ENCODE results near the gene HNRNPH1. TPM values are rescaled to one million over a fixed set of nuclear protein-coding genes. Genes with fewer than 3 reads are reported as not detected.
A peak's percentile ranks its signal among the peaks of the same experiment; 100 is the strongest.

The HNRNPH1 gene
- total and polyA plus RNA-seq, 2 of the 13 experiments (the other 11 are each of a cell fraction or from before 2014, with no cell fraction given), result 382 to 1,064 TPM

DNA sequence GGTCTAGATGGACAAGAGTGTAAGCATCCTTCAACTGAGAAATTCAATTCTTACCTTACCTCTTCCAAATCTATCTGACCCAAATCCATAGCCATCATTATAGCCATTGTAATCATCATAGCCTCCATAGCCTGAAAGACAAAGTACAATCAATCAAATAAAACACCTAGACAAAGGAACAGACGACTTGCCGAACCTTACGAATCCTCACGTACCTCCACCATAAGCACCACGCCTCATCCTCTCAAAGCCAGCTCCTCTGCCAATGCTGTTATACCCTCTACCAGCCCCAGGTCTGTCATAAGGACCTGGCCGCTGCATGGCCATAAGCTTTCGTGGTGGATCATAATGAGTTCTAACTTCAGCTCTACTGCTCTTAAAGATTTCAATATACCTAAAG lies 5.5 kb downstream of the HNRNPH1 start:
- Histone ChIP-seq H3K9me3 (ENCODE audit: low read length) (no peaks in the 10 kb centered on the region), H4K20me1 (ENCODE audit: insufficient read depth, low read length) (peaks cover 96% of the 10 kb centered on the region), H3K79me2 (ENCODE audit: insufficient read depth, low read length) (peaks cover 73% of the 10 kb centered on the region), H2AFZ (ENCODE audit: low read length) (no peak overlapping the region), H3K9ac (ENCODE audit: insufficient read depth, low read depth, low read length) (no peak overlapping the region), H3K4me2 (ENCODE audit: low read depth, low read length) (peak overlapping the region; percentile 30), H3K4me1 (ENCODE audit: insufficient read depth, low read length) (peaks cover 84% of the 10 kb centered on the region), H3K27me3 (ENCODE audit: control insufficient read depth in 1 of 2, insufficient read depth in 2 of 2, low read length in 2 of 2) (no peaks in the 10 kb centered on the region; a peak in 1 of 5 replicates), H3K36me3 (replicated peaks in 1 of 2; ENCODE audit: control insufficient read depth in 1 of 2, insufficient read depth in 2 of 2, low read length in 2 of 2) (peaks cover 25 to 82% of the 10 kb centered on the region in 2 experiments), H3K4me3 (replicated peaks in 1 of 3; ENCODE audit: insufficient read depth in 1 of 3, low read depth in 2 of 3, low read length in 3 of 3) (no peak overlapping the region), H3K27ac (ENCODE audit: extremely low read length, insufficient read depth, low read length) (no peak overlapping the region)
- POLR2A ChIA-PET, result interaction anchor here (1.1 kb wide), 1 partner anchor 10 kb away, joined by 3 read pairs; no protein-coding TSS in a partner anchor
- in situ Hi-C loops (cut with HindIII; ENCODE audit: extremely low pct_ligation_motif_present, low pct_unique_long_range_greater_than_20kb), result no loop called here
- CTCF ChIA-PET (ENCODE audit: low intra/inter-chr PET ratio, low total read pairs), result no interaction called here
- ATAC-seq, result no peak
- BruUV-seq (replicated peaks), result no TSS peak
- WGBS (ENCODE audit: low lambda C conversion rate), result 90% methylated on average over 7 of the region's 7 CpGs
- no peak for DNase-seq (ENCODE audit: low spot score)
- intact Hi-C loops (cut with micrococcal nuclease; ENCODE audit: unreplicated experiment), result no loop called here
- FAIRE-seq, result no peak
- no peak for TF ChIP-seq SP4 (CRISPR knock-in tag; IDR thresholded peaks at IDR 0.05)
- TF ChIP-seq, protein P1, sequence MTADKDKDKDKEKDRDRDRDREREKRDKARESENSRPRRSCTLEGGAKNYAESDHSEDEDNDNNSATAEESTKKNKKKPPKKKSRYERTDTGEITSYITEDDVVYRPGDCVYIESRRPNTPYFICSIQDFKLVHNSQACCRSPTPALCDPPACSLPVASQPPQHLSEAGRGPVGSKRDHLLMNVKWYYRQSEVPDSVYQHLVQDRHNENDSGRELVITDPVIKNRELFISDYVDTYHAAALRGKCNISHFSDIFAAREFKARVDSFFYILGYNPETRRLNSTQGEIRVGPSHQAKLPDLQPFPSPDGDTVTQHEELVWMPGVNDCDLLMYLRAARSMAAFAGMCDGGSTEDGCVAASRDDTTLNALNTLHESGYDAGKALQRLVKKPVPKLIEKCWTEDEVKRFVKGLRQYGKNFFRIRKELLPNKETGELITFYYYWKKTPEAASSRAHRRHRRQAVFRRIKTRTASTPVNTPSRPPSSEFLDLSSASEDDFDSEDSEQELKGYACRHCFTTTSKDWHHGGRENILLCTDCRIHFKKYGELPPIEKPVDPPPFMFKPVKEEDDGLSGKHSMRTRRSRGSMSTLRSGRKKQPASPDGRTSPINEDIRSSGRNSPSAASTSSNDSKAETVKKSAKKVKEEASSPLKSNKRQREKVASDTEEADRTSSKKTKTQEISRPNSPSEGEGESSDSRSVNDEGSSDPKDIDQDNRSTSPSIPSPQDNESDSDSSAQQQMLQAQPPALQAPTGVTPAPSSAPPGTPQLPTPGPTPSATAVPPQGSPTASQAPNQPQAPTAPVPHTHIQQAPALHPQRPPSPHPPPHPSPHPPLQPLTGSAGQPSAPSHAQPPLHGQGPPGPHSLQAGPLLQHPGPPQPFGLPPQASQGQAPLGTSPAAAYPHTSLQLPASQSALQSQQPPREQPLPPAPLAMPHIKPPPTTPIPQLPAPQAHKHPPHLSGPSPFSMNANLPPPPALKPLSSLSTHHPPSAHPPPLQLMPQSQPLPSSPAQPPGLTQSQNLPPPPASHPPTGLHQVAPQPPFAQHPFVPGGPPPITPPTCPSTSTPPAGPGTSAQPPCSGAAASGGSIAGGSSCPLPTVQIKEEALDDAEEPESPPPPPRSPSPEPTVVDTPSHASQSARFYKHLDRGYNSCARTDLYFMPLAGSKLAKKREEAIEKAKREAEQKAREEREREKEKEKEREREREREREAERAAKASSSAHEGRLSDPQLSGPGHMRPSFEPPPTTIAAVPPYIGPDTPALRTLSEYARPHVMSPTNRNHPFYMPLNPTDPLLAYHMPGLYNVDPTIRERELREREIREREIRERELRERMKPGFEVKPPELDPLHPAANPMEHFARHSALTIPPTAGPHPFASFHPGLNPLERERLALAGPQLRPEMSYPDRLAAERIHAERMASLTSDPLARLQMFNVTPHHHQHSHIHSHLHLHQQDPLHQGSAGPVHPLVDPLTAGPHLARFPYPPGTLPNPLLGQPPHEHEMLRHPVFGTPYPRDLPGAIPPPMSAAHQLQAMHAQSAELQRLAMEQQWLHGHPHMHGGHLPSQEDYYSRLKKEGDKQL (CRISPR knock-in tag; IDR thresholded peaks at IDR 0.05; ENCODE audit: low read depth), result no peak
- no peak for TF ChIP-seq BRCA1 (CRISPR knock-in tag; IDR thresholded peaks at IDR 0.05)
- TF ChIP-seq MBD4 (IDR thresholded peaks at IDR 0.05; ENCODE audit: borderline replicate concordance, low read length), result peak; percentile 36; the same call in 1 of the 2 replicates
- TF ChIP-seq PHB2 (IDR thresholded peaks at IDR 0.05; ENCODE audit: partially characterized antibody), result no peak
- no peak for TF ChIP-seq ZNF251 (CRISPR knock-in tag; IDR thresholded peaks at IDR 0.05)
- no peak for TF ChIP-seq EED (CRISPR knock-in tag; IDR thresholded peaks at IDR 0.05)
- no peak for TF ChIP-seq PPARG (CRISPR knock-in tag; conservative IDR thresholded peaks at IDR 0.05)
- TF ChIP-seq GATA4 (IDR thresholded peaks at IDR 0.05; ENCODE audit: borderline replicate concordance, low read depth), result no peak
- TF ChIP-seq ZNF160 (CRISPR knock-in tag; IDR thresholded peaks at IDR 0.05), result no peak
- TF ChIP-seq POLR2A (IDR thresholded peaks at IDR 0.05; ENCODE audit: insufficient read depth in 1 of 2, low read depth in 2 of 2, low read length in 2 of 2), result peak; percentile 29 to 43; a peak in 1 of 4 replicates
- TF ChIP-seq, protein P2, sequence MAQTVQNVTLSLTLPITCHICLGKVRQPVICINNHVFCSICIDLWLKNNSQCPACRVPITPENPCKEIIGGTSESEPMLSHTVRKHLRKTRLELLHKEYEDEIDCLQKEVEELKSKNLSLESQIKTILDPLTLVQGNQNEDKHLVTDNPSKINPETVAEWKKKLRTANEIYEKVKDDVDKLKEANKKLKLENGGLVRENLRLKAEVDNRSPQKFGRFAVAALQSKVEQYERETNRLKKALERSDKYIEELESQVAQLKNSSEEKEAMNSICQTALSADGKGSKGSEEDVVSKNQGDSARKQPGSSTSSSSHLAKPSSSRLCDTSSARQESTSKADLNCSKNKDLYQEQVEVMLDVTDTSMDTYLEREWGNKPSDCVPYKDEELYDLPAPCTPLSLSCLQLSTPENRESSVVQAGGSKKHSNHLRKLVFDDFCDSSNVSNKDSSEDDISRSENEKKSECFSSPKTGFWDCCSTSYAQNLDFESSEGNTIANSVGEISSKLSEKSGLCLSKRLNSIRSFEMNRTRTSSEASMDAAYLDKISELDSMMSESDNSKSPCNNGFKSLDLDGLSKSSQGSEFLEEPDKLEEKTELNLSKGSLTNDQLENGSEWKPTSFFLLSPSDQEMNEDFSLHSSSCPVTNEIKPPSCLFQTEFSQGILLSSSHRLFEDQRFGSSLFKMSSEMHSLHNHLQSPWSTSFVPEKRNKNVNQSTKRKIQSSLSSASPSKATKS (CRISPR knock-in tag; IDR thresholded peaks at IDR 0.05), result no peak
- TF ChIP-seq RAD51 (IDR thresholded peaks at IDR 0.05; ENCODE audit: borderline replicate concordance), result no peak
- TF ChIP-seq JDP2 (CRISPR knock-in tag; IDR thresholded peaks at IDR 0.05; ENCODE audit: borderline replicate concordance), result no peak
- TF ChIP-seq AGO1 (IDR thresholded peaks at IDR 0.05; ENCODE audit: low read depth, low read length, poor library complexity, severe bottlenecking), result no peak
- no peak for TF ChIP-seq ZNF264 (CRISPR knock-in tag; IDR thresholded peaks at IDR 0.05)
- no peak for TF ChIP-seq SPEN (CRISPR knock-in tag; IDR thresholded peaks at IDR 0.05; ENCODE audit: low read depth)

All from HepG2 (cell line).